WTC11 (cell line): ENCODE data around the gene VIPR2. TPM values are rescaled to one million over a fixed set of nuclear protein-coding genes. Genes with fewer than 3 reads are reported as not detected.

ENCODE experiments used
- ATAC-seq: fragments of 200-7000 bp; cut with Tn5 transposase; 2 replicates; pipeline ENCODE4 v1.10.0; 2021; ENCODE audit warnings: mild to moderate bottlenecking, moderate library complexity
- CTCF ChIA-PET: fragments of 300-600 bp; sonication (Branson Sonifier 250); formaldehyde crosslinking; loops from one replicate; lab custom pipeline; 2021; ENCODE audit warnings: antibody characterized with exemption; lab: Charles Lee
- POLR2A ChIA-PET: fragments of 350-600 bp; sonication (Branson Sonifier 250); formaldehyde crosslinking; loops from one replicate; lab custom pipeline; 2021; ENCODE audit warnings: antibody characterized with exemption; lab: Charles Lee
- DNase-seq: peaks from one replicate; pipeline ENCODE4 v3.0.0; 2021; ENCODE audit warnings: low spot score
- H3K27ac Mint-ChIP-seq: 2 replicates; pipeline ENCODE4 v1.8.0; 2021; ENCODE audit warnings: mixed read lengths
- H3K27me3 Mint-ChIP-seq: 2 replicates; pipeline ENCODE4 v1.8.0; 2021; ENCODE audit warnings: low read depth, mild to moderate bottlenecking, moderate library complexity, mixed read lengths
- H3K36me3 Mint-ChIP-seq: 2 replicates; pipeline ENCODE4 v1.8.0; 2021; ENCODE audit warnings: mixed read lengths
- H3K4me1 Mint-ChIP-seq: 2 replicates; pipeline ENCODE4 v1.8.0; 2022; ENCODE audit warnings: mixed read lengths
- H3K4me3 Mint-ChIP-seq: 2 replicates; pipeline ENCODE4 v1.8.0; 2021; ENCODE audit warnings: mild to moderate bottlenecking, moderate library complexity, mixed read lengths
- H3K9me3 Mint-ChIP-seq: 2 replicates; pipeline ENCODE4 v1.8.0; 2021; ENCODE audit warnings: mixed read lengths
- ATF1 ChIP-seq: sonication (generic); formaldehyde crosslinking; IDR thresholded peaks from 2 replicates; pipeline ENCODE4 v1.8.1; 2023; ENCODE audit warnings: mild to moderate bottlenecking, moderate library complexity, missing genetic modification reagents
- CDX4 ChIP-seq: fragments of 250-450 bp; sonication (Bioruptor Pico); IDR thresholded peaks from 2 replicates; pipeline ENCODE4 v1.9.0; 2021; ENCODE audit warnings: moderate library complexity, mild to moderate bottlenecking, inconsistent platforms, borderline replicate concordance
- CTCF ChIP-seq: fragments of 200-600 bp; IDR thresholded peaks from 2 replicates; pipeline ENCODE4 v1.8.0; 2022; ENCODE audit warnings: antibody characterized with exemption
- GABPB1 ChIP-seq: sonication (generic); formaldehyde crosslinking; IDR thresholded peaks from 2 replicates; pipeline ENCODE4 v1.8.1; 2023; ENCODE audit warnings: mild to moderate bottlenecking, missing genetic modification reagents
- GTF2I ChIP-seq: fragments of 250-450 bp; sonication (Bioruptor Pico); conservative IDR thresholded peaks from 2 replicates; pipeline ENCODE4 v1.4.0; 2021; ENCODE audit warnings: mild to moderate bottlenecking
- MXD4 ChIP-seq: fragments of 250-450 bp; sonication (Bioruptor Pico); IDR thresholded peaks from 2 replicates; pipeline ENCODE4 v1.8.0; 2021; ENCODE audit warnings: mild to moderate bottlenecking, moderate library complexity, borderline replicate concordance
- NFYB ChIP-seq: sonication (generic); formaldehyde crosslinking; conservative IDR thresholded peaks from 2 replicates; pipeline ENCODE4 v1.8.0; 2022; ENCODE audit warnings: low read depth, missing genetic modification reagents
- OVOL2 ChIP-seq: fragments of 250-450 bp; sonication (Bioruptor Pico); IDR thresholded peaks from 2 replicates; pipeline ENCODE4 v1.9.0; 2021; ENCODE audit warnings: mild to moderate bottlenecking, borderline replicate concordance
- SMAD3 ChIP-seq: sonication (generic); formaldehyde crosslinking; IDR thresholded peaks from 2 replicates; pipeline ENCODE4 v1.8.0; 2022; ENCODE audit warnings: missing genetic modification reagents, mild to moderate bottlenecking, borderline replicate concordance
- TEAD1 ChIP-seq: sonication (generic); formaldehyde crosslinking; IDR thresholded peaks from 2 replicates; pipeline ENCODE4 v1.8.0; 2022; ENCODE audit warnings: mild to moderate bottlenecking, missing genetic modification reagents
- ZBTB21 ChIP-seq: sonication (generic); formaldehyde crosslinking; IDR thresholded peaks from 2 replicates; pipeline ENCODE4 v1.8.1; 2023; ENCODE audit warnings: mild to moderate bottlenecking, missing genetic modification reagents, borderline replicate concordance
- ZNF121 ChIP-seq: sonication (generic); formaldehyde crosslinking; IDR thresholded peaks from 2 replicates; pipeline ENCODE4 v1.8.0; 2023; ENCODE audit warnings: missing genetic modification reagents
- ZNF138 ChIP-seq: sonication (generic); formaldehyde crosslinking; conservative IDR thresholded peaks from 2 replicates; pipeline ENCODE4 v1.8.1; 2022; ENCODE audit warnings: mild to moderate bottlenecking, moderate library complexity, missing genetic modification reagents
- ZNF219 ChIP-seq: sonication (generic); formaldehyde crosslinking; IDR thresholded peaks from 2 replicates; pipeline ENCODE4 v1.8.0; 2023; ENCODE audit warnings: missing genetic modification reagents, mild to moderate bottlenecking, borderline replicate concordance
- ZNF416 ChIP-seq: fragments of 250-450 bp; sonication (Bioruptor Pico); IDR thresholded peaks from 2 replicates; pipeline ENCODE4 v1.9.0; 2021; ENCODE audit warnings: mild to moderate bottlenecking, inconsistent platforms
- ZNF532 ChIP-seq: fragments of 250-450 bp; sonication (Bioruptor Pico); IDR thresholded peaks from 2 replicates; pipeline ENCODE4 v1.9.0; 2021; ENCODE audit warnings: mild to moderate bottlenecking, borderline replicate concordance
- ZNF671 ChIP-seq: fragments of 250-450 bp; sonication (Bioruptor Pico); IDR thresholded peaks from 2 replicates; pipeline ENCODE4 v1.8.0; 2021; ENCODE audit warnings: mild to moderate bottlenecking
- total RNA-seq: library from RNA; stranded (reverse); gene quantifications from 3 replicates; pipeline ENCODE4 v1.2.3, GENCODE V29; 2021
- TF ChIP-seq, protein P1 (sequence below): sonication (generic); formaldehyde crosslinking; IDR thresholded peaks from 2 replicates; pipeline ENCODE4 v1.8.0; 2023; ENCODE audit warnings: mild to moderate bottlenecking, missing genetic modification reagents
- TF ChIP-seq, protein P2 (sequence below): sonication (generic); formaldehyde crosslinking; IDR thresholded peaks from 2 replicates; pipeline ENCODE4 v1.8.1; 2023; ENCODE audit warnings: mild to moderate bottlenecking, missing genetic modification reagents, moderate library complexity
- TF ChIP-seq, protein P3 (sequence below): sonication (generic); formaldehyde crosslinking; IDR thresholded peaks from 2 replicates; pipeline ENCODE4 v1.8.0; 2023; ENCODE audit warnings: missing genetic modification reagents

VIPR2 gene
- total RNA-seq, 1 experiment from 2014 or later, result 7.5 TPM

DNA sequence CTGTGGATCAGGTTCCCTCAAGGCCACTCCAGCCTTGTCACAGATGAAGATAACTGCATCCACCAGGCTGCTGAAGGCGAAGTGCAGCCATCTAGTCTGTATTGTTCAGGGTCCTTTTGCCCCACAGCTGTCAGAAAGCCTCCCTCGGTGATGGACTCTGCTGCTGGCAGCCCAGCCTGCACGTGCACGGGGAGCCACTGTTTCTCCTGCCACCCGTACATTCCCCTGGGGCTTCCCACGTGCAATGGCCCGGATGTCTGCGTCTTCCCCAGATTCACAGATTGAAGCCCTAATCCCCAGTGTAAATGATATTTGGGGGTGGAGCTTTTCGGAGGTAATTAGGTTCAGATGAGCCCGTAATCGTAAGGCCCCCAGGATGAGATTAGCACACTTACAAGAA is 46.6 kb upstream of the VIPR2 start:
- ATAC-seq (no peak), DNase-seq (no peak)
- POLR2A ChIA-PET, result no interaction called here
- TF ChIP-seq SMAD3 (no peak), ZNF532 (CRISPR knock-in tag) (no peak), MXD4 (CRISPR knock-in tag) (no peak), CDX4 (CRISPR knock-in tag) (no peak), NFYB (CRISPR knock-in tag) (no peak), GTF2I (CRISPR knock-in tag) (no peak)
- TF ChIP-seq, protein P1, sequence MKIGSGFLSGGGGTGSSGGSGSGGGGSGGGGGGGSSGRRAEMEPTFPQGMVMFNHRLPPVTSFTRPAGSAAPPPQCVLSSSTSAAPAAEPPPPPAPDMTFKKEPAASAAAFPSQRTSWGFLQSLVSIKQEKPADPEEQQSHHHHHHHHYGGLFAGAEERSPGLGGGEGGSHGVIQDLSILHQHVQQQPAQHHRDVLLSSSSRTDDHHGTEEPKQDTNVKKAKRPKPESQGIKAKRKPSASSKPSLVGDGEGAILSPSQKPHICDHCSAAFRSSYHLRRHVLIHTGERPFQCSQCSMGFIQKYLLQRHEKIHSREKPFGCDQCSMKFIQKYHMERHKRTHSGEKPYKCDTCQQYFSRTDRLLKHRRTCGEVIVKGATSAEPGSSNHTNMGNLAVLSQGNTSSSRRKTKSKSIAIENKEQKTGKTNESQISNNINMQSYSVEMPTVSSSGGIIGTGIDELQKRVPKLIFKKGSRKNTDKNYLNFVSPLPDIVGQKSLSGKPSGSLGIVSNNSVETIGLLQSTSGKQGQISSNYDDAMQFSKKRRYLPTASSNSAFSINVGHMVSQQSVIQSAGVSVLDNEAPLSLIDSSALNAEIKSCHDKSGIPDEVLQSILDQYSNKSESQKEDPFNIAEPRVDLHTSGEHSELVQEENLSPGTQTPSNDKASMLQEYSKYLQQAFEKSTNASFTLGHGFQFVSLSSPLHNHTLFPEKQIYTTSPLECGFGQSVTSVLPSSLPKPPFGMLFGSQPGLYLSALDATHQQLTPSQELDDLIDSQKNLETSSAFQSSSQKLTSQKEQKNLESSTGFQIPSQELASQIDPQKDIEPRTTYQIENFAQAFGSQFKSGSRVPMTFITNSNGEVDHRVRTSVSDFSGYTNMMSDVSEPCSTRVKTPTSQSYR, result no peak
- Mint-ChIP-seq H3K27me3 (no peaks in the 10 kb centered on the region; the same call in 1 of the 2 replicates), H3K9me3 (peaks cover 16% of the 10 kb centered on the region), H3K4me3 (no peak overlapping the region), H3K36me3 (no peaks in the 10 kb centered on the region), H3K27ac (no peak overlapping the region), H3K4me1 (peaks cover 29% of the 10 kb centered on the region)
- CTCF ChIA-PET, result interaction anchor here (1.0 to 1.9 kb wide), 5 partner anchors 7 to 215 kb away, joined by 3 to 11 read pairs (median 5); no protein-coding TSS in a partner anchor

GRCh38 chr7:159188011-159188410 is 43.3 kb upstream of the VIPR2 start:
- Mint-ChIP-seq H3K4me3 (no peak overlapping the region), H3K27me3 (no peaks in the 10 kb centered on the region; the same call in 1 of the 2 replicates), H3K27ac (no peak overlapping the region), H3K36me3 (peaks cover 4% of the 10 kb centered on the region; the same call in 1 of the 2 replicates), H3K9me3 (peaks cover 41% of the 10 kb centered on the region), H3K4me1 (peaks cover 17% of the 10 kb centered on the region)
- DNase-seq, result no peak
- ChIA-PET POLR2A (no interaction called here), CTCF (no interaction called here)
- no peak for ATAC-seq
- TF ChIP-seq ZNF138 (no peak), ATF1 (CRISPR knock-in tag) (no peak), CTCF (no peak), CDX4 (CRISPR knock-in tag) (no peak), ZNF416 (CRISPR knock-in tag) (no peak), TEAD1 (CRISPR knock-in tag) (no peak), ZNF121 (CRISPR knock-in tag) (no peak), ZNF671 (no peak), GABPB1 (CRISPR knock-in tag) (no peak), ZNF219 (CRISPR knock-in tag) (no peak), ZBTB21 (CRISPR knock-in tag) (no peak), OVOL2 (no peak)
- TF ChIP-seq, protein P2, sequence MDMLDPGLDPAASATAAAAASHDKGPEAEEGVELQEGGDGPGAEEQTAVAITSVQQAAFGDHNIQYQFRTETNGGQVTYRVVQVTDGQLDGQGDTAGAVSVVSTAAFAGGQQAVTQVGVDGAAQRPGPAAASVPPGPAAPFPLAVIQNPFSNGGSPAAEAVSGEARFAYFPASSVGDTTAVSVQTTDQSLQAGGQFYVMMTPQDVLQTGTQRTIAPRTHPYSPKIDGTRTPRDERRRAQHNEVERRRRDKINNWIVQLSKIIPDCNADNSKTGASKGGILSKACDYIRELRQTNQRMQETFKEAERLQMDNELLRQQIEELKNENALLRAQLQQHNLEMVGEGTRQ (CRISPR knock-in tag), result no peak
- TF ChIP-seq, protein P3, sequence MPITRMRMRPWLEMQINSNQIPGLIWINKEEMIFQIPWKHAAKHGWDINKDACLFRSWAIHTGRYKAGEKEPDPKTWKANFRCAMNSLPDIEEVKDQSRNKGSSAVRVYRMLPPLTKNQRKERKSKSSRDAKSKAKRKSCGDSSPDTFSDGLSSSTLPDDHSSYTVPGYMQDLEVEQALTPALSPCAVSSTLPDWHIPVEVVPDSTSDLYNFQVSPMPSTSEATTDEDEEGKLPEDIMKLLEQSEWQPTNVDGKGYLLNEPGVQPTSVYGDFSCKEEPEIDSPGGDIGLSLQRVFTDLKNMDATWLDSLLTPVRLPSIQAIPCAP, result no peak
